Dedifferentiated amniotic fluid mesenchymal stem cell (primary cell): ENCODE data around the gene KDM4D.
A peak's percentile ranks its signal among the peaks of the same experiment; 100 is the strongest.
"Not testable (repeated sequence)": the region's sequence is repeated elsewhere in the genome, so short reads cannot be mapped to it uniquely, and the experiment has no call there.

Experiments used
- DNase-seq: peaks from one replicate; pipeline ENCODE4 v3.0.0-alpha.2; 2016; ENCODE audit errors: extremely low spot score

KDM4D gene

DNA sequence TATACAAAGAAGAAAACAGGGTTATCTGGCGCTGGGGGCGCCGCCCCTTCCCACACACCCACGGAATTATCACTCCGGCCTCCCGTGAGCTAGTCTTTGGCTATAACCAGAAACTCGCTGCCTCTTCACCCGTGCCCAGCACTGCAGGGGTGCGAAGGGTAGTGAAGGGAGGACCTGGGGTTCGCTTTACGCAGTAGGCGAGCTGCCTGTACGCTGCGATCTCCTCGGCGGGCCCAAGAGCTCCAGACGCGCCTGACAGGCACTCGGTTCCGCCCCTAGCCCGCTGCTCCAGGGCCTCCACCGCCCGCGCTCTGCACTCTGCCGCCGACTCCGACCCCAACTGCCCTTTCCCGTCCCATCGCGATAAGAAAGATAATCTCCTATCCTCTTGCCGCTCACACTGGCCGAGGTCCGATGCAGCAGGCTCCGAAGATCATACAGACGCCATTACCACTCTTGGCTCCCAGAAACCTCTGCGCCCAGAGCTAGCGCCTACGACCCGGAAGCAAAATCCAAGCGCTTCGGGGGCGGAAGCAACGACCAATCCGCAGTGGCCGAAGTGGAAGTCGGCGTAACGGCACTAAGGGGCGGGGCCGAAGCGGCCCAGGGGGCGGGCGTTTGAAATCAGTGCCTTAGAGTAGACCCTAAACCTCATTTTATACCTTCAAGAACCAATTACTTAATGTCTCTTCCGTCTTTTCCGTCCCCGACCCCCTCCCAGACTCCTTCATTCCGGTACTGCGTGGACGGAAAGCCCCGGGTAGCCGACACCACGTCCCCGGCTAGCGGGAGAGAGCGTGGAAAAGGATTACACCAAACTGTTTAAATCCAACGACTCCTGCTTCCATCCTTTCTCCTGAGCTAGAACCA lies at the start of gene KDM4D, which contains the start of gene CWC15:
Gene KDM4D, plus strand, starts transcription at position 611 of the 870 bp plus-strand sequence. CDS start 23,664 bp downstream, outside the sequence.
Gene CWC15, minus strand, starts transcription at position 458 of the 870 bp plus-strand sequence. CDS start 1,371 bp downstream, outside the sequence.
- peak; percentile 96 for DNase-seq

DNA sequence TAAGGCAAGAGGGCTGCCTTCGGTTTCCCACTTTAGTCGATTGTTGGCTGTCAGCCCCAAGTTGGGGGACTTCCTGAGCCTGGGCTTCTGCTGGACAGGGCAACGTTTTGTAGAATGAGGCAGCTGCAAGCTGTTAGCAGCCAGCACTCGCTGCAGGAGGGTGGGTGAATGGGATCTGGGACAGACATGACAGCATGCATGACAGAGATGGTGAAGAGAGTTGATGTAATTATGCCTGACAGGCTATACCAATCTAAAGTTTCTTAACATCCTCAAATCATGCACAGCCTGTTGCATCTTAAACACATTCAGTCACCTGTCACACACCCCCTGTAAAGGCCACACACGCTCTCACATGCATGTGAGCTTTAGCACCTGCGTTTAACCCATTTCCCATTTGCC lies 49.3 kb upstream of the KDM4D start:
- no peak for DNase-seq

DNA sequence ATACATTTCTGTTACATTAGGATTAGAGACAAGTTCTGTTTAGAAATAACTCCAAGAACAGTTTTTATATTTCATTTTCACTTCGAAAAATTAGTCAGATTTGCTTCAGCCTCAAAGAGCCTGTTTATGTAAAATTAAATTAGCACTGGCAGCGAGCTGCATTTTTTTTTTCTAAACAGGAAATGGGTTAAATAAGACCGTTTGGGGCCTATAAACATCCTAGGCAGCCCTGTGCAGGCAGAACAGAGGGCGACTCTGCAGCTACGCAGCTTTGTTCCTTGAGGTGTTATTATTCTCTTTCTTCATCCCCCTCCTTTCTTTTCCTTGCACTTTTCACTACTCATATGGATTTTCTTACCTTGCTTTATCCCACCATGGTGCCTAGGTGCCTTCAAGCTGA lies 48.9 kb upstream of the KDM4D start:
- no peak for DNase-seq

DNA sequence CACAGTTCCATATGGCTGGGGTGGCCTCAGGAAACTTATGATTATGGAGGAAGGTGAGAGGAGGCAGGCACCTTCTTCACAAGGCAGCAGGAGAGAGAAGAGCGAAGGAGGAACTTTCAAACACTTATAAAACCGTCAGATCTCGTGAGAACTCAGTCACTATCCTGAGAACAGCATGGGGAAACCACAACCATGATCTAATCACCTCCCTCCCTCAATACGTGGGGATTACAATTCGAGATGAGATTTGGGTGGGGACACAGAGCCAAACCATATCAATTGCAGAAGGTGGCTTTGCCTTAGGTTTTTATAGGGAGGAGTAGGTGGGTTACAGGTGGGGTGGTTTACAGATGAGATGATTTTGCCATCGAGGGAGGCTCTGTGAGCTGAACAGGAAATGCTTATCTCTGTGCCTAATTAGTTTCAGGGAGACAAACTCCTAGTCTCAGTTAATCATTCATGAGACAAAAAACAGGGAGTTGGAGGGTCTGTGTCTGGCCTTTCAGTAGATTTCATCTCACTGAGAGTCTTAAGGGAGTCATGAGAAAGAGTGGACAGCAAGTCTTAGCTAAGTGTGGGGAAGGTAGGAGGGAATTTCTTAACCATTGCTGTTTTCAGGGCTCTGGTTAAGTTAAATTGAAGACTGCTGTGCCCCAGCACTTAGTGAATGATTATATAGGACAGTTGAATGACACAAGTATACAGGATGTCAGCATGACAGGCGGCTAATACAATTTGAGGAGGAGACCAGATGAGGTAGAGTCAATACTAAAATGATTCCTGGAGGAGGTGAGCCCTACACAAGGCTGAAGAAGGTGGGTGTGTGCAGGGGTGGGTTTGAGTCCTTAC lies 47.9 kb upstream of the KDM4D start:
- no peak for DNase-seq

DNA sequence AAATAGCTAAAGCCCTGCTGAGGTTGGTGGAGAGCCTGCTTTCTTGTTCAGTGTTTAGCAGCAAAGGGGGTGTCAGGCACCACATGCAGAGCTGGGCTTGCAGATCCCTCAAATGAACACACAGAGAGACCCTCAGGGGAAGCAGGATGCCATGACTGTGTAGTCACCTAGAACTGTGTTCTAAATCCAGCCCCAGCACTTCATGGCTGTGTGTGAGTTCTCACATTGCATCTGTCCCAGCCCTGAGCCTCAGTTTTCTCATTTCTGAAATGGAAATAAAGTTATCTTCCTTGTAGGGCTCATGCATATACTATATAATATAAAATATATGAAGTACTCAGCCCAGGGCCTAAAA lies 47.3 kb upstream of the KDM4D start:
- no peak for DNase-seq

DNA sequence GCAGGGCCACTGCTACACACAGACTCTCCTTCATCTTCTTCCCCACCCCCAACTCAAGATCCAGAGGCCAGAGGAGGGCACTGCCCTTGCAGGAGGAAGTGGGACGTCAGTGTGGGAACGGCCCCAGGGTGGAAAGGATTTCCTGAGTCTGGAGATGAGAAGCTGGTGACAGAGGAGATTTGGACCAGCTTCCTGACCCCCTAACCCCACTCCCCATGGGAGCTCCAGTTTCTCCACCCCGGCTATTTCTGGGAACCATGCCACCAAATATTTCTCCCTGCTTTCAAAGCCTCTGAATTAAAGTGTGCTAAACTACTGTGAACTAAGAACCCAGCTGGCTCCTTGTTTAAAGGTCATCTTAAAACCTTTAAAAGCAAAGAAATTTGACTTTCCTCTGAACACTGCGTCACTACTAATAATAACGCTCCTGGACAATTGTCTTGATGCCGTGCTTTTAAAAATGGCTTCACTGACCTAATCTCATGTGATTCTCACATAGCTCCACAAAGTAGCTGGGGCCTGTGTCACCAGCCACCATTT lies 46.7 kb upstream of the KDM4D start:
- DNase-seq, result peak; percentile 70

DNA sequence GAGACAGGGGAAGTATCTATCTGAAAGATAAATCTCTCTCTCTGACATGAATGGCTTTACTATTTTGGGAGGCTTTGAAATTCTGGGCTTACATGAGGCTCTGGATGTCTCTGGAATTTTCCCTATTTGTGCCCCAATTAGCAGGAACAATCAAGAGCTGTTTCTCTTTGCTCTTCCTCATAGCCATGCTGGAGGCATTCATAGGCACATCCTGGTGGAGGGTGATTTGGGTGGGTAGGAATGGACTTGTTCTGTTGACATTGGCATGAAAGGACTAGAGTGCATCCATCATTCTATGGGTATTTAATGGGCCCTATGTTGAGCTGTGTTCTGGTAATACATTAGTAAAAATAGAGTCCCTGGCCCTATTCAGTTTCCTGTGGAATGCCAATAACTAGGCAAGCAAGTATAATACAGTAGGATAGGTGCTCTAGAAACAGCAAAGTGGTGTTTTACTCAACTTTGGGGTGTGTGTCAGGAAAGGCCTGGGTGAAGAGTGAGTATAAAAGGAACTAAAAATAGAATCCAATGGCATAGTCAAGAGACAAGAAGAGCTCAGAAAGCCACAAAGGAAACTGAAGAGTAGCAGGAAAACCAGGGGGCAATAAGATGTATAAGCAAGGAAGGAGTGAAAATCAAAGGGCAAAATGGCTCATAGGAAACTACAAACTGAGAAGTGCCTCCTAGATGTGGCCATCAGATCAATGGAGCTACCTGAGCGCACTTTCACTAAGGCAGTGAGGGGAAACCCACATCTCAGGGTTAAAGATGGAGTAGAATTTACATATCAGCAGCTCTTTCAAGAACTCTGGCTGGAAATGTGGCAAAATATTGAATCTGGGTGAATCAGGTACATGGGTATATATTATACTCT lies 45.2 kb upstream of the KDM4D start:
- DNase-seq, result no peak

DNA sequence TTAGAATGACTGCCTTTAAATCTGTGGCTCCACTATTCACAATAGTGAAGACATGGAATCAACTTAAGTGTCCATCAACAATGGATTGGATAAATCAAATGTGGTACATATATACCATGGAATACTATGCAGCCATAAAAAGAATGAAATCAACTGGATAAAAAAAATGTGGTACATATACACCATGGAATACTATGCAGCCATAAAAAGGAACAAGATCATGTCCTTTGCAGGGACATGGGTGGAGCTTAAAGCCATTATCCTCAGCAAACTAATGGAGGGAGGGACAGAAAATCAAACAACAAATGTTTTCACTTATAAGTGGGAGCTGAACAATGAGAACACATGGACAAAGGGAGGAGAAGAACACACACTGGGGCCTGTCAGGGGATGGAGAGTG lies 41.4 kb upstream of the KDM4D start:
- DNase-seq, result not testable (repeated sequence)

DNA sequence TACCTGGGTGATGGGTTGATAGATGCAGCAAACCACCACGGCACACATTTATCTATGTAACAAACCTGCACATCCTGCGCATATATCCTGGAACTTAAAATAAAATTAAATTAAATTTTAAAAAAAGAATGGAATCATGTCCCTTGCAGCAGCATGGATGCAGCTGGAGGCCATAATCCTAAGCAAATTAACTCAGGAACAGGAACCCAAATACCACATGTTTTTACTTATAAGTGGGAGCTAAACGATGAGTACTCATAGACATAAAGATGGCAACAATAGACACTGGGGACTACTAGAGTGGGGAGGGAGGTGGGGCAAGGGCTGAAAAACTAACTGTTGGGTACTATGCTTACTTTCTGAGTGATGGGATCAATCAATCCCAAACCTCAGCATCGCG lies 41.0 kb upstream of the KDM4D start:
- no peak for DNase-seq

DNA sequence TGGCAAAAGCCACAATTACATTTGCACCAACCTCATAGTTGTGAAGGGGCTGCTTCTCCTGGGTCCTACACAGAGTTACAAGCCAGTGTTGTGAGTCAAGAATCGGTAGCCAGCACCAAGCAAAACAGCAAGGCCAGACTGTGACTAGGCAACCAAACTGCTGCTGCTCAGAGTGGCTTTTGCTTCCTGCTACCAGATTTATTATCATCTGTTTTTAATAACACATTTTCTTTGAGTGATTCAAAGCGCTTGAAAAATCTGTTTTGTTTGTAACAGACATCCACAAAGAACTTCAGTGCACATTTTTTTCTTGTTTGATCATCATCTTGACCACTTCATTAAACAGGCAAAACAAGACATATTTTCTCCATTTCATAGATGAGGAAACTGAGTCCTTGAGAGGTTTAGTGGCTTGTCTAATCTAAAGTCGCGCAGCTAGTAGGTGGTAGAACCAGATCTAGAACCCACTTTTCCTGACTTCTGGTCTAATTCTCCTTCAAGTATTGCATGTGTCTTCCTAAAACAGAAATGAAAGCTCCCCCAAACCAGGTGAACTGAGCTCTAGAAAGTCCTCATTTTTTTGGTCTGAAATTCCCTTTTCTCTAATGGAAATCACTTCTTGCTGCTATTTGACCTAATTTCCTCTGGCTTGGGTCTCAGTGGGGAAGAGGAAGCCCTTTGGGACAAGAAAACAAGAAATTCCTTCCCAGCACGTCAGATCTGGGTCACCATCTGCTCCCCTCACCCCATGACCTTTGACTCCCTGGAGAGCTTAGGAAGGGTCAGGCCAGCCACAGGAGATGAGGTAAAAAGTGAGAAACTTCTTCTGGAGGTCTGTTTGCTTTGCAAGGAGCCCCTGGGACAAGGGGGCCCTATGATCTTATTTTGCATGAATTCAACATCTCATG lies 40.0 kb upstream of the KDM4D start:
- DNase-seq, result peak; percentile 96

DNA sequence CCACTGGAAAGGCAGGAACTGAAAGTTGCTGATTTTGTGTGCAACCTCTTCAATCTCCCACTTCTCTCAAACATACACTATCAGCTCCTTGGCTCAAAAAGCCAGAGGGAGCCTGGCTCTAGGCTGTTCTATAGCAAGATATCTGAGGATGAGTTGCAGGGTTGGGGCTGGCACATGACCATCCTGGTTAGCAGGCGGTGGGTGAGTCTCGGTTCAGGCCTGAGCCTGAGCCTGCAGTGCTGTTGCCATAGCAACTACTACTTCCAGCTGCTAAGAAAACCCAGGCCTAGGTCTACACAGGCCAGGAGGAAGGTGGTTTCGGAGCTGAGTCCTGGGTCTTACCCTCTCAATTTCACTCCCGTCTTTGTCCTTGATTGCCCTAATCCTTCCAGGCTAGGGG lies 39.1 kb upstream of the KDM4D start:
- no peak for DNase-seq

DNA sequence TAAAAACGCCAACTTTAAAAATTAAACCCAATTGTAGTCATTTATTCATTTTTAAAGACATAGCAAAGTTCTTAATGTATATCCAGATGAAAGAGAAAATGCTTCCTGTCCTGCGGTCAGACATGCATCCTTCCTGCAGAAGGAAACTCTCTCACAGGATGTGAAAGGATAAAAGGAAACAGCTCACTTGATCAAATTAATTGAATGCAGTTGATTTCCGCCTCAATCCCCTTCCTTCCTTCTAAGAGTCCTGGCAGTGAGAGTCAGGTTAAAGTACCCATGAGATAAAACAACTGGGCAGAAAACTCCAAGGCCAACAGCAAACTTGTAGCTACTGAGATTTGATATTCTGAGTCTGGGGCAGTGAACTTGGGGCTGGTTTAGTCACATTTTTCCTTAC lies 38.7 kb upstream of the KDM4D start:
- DNase-seq, result no peak

DNA sequence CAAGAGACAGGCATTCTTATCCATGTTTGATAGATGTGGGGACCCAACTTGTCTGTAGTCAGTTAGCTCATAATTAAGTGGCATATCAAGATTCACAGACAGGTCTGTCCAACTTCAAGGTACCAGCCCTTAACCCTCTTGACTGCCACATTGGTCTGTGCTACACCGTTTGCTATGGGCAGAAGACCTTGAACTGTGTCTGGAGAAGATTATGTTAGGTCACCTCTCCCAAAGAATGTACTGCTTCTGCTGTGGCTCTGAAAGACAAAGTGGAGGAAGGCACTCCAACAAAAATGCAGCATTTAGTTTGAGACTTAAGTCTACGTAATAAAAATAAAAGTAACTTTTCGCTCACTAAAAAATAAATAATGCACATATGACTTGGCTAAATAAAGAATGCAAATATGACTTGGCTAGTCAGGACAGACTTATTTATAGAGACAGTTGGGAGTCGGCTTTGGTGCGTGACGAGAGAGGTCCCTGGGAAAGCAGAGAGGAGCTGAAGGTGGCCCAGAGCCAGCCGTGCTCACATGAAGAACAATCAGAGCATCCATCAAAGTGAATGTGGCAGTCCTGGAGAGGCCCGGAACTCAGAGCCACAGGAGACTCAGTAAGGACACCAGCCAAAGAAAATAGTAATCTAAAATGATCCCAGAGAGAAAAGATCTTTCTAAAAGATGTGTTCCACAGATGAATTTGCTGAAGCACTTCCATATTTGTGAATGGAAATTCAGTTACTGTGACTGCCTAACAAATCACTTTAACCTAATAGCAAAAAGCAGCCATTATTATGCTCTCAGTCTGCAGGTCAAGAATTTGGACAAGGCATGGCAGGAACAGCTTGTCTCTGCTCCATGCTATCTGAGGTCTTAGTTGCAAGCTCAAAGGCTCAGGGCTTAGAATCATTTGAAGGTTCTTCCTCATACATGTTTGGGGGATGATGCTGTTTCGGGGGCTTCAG lies 35.1 kb upstream of the KDM4D start:
- DNase-seq, result peak; percentile 75

DNA sequence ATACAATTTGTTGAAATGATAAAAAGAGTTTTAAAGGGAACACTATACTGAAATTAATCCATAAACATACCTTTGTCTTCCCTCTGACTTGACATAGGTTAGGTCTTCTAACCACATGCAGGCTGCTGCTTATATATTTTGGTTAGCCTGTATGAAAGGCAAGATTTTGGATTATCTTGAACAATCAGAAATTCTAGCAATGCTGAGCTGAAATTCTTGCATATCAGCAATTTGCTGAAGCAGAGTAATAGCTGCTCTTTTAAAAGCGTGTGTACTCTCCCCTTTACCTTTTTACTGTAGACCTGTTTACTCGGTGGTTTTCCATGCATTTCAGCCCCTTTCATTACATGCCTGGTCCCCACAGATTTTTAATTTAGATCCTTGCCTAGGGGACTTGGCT lies 34.2 kb upstream of the KDM4D start:
- DNase-seq, result no peak

DNA sequence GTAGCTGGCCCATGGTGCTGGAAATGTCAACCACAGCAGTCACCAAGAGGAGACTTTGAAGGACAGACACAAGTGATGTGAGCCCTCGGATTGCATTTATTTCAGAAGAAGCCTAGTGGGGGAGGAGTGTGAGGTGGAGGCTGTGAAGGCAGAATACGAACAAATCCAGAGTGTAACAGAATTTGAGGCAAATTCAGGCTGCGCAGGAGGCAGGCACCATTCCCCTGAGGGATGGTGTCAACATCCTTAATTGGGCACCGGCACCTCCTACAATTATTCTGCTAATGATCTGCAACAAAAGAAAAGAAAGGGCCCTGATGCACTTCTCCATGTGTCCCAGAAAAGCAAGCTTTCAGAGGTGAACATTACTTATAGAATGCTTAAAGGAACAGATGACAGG lies 32.4 kb upstream of the KDM4D start:
- DNase-seq, result no peak

DNA sequence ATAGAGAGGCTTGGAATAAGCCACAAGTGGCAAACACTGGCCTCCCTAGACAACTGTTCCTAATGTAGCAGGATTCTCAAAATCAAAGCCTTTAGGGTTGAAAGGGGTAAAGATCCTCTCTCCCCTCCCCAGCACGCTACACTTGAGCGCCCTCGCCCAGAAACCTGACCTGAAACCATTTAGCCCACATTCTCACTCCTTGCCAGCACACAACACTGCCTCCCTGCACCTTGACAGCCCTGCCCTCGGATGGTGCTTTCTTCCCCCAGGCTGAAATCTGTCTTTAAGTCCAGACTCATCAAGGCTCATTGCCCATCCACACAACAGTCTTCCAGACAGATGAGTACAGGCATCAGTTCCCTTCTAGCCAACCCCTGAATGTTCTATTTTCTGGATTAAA lies 26.7 kb upstream of the KDM4D start:
- DNase-seq, result no peak

DNA sequence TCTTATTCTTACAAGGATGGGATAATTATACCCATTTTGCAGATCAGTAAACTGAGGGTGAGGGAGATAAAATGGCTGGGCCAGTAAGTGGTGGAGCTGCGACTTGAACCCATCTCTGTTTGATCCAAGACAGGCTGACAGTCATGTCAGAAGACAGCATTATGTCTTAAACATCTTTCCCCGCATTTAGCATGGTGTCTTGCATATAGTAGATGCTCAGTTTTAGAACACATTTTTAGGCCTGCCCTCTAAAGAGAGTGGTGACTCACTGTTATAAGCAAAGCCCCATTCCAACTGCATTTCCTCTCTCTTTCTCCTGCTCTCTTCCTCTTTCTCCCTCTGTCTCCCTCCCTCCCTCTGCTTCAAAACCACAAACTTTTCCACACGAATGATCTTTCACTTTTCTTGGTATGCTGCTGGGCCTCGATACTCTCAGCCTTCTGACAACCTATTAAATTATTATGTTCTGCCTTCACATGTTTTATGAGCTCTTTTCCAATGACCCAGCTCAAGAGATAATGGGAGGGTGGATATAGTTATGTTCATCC lies 25.4 kb upstream of the KDM4D start:
- peak; percentile 57 for DNase-seq

DNA sequence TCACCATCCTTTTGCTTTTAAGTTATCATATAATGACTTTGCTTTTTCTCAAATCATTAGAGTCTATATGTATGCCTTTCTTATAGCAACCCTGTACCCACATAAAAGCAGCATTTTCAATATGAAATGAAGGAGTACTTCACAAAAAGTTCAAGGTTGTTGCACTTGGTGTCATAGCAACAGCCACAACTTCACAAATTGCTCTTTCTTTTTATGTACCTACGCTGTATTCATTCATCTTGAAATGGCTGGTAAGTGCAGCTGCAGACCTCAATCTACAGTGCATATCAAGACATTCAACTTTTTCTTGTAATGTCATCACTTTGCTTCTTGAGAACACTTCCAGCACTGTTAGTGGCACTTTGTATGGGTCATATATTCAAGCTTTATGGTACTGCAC lies 18.8 kb upstream of the KDM4D start:
- DNase-seq, result no peak

DNA sequence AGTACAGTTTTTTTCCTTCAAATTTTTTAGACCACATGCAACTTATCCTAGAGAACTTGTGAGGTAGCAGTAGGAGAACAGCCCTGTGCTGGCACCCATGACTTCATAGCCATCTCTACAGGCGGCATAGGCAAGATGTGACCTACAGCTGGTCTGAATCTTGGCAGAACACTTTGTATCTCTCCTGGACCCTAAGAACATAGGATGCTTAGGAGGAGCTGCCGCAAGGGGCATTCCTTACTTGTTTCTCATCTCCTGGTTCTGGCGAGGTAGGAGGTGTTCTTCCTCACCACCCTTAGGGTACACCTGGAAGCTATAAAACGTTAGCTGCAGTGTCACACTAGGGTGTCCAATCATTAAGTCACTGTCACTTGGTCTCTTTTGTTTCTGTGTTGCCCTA lies 16.5 kb upstream of the KDM4D start:
- no peak for DNase-seq
